ENCODE measurements around the gene ABCA4.
A peak's percentile ranks its signal among the peaks of the same experiment; 100 is the strongest.

ABCA4 gene

GRCh38 chr1:94083681-94084080 is 37.3 kb downstream of the ABCA4 start:
- no peak for DNase-seq (ENCODE audit: low read depth)

GRCh38 chr1:94081566-94082344 is 39.2 kb downstream of the ABCA4 start:
- peak; percentile 91 for DNase-seq (ENCODE audit: low read depth)

DNA sequence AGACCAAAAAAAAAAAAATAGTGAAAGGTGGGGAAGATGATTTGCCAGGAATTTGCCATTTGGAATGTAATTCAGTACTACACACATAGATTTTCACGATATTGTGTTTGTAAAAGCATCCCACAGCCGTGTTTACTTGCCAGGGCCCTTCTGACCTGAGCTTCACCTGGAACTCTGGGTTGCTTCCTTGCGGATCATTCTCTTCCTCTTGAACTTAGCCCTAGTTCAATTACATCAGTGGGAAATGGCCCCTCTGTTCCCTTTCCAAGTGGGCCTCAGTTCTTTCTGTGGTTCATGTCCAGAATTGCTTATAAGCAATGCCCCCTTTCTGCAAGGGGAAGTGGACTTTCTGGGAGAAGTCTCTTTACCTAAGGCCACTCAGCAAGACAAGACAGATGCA is 41.0 kb downstream of the ABCA4 start:
- DNase-seq (ENCODE audit: low read depth): no peak

GRCh38 chr1:94079080-94079940 is 41.6 kb downstream of the ABCA4 start:
- no peak for DNase-seq (ENCODE audit: low read depth)

DNA sequence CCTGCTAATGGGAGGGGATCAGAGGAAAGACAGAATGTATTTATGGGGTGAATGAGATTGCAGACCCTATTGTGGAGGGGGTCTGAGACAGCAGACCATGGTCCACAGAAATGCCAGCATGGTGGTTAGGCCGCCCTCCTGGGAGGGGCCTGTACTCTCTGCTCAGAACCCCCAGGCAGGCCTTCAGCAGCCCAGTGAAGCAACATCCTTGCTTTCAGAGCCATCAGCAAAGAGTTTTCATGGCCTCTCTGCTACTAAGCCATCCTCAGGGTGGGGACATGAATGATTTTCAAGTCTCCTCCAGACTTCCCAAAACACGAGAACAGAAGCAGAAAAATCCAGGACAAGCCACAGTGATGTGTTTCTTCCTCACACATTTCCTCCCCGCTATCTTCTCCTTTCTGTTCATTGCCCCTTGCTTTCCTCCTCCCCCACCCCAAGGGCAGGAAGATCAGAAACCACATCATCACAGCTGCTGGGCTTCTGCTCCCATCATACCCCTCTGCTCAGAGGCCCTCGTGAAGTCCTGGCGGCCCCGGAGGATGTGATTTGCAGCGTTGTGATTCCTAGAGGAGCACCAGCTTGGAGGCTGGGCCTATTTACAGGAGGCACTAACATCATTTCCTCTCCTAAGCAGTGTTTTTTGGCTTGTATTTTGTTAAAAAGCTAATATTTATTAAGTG is 48.0 kb downstream of the ABCA4 start:
- no peak for DNase-seq (ENCODE audit: low read depth)

GRCh38 chr1:94071976-94072375 is 49.0 kb downstream of the ABCA4 start:
- no peak for DNase-seq (ENCODE audit: low read depth)

GRCh38 chr1:94071391-94071790 is 49.6 kb downstream of the ABCA4 start:
- no peak for DNase-seq (ENCODE audit: low read depth)

GRCh38 chr1:94070865-94071264 is 50.1 kb downstream of the ABCA4 start:
- no peak for DNase-seq (ENCODE audit: low read depth)

DNA sequence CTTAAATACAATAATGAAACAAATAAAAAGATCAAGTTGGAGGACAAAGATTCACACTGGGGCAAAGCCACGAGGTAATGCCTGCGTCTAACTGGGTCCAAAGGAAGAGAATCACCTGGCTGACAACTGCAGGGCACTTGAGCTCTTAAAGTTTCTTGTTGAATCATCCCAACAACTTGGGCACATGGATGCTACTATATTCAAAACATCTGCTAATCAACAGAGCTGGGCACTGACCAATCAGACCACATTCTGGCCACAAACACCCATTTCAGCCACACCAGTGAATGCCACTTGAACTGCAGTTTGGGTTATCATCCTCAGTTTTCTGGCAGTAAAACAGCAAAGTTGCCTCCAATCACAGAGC is 51.0 kb downstream of the ABCA4 start:
- no peak for DNase-seq (ENCODE audit: low read depth)

DNA sequence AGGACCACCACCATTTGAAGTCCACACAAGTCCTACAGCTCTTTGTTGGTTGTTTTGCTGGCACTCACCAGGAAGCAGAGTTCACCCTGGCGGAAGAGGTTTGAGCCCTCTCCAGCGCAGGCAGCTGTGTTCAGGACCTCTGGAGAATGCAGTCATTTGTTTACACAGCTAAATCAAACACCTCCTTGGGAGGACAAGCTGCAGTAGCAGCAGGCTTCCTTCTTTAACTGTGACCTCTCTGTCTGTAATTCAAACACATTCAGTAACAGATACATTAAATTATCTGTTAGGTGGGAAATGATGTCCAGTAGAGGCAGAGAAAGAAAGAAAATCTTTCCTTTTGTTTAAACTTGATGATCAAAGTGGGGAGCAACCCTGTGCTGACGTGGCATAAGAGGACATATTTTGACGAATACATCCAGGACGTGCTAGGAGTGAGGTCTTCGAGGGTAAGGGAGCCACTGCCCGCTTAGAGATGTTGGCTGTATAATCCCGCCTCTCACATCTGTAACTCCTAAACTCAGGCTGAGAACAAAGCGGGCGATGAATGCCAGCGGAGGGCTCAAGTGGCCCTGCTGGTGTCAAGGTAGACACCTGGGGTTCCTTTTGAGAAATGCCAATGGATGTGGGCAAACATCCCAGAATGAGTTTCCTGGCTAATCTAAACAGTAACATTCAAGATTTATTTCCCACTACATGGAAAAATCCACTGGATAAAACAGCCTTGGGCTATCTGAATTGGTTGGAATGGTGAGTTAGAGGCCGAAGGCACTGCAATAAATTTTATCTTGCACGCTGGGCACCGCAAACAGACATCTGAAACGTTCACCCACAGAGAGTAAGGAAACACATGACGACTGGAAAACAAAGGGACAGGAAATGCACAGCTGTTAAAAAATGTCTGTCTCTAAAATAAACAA is 51.7 kb downstream of the ABCA4 start:
- DNase-seq (ENCODE audit: low read depth): no peak

- DNase-seq (ENCODE audit: low read depth): no peak
These were observed 52.6 kb downstream of the ABCA4 start for GRCh38 chr1:94068096-94068998.

DNA sequence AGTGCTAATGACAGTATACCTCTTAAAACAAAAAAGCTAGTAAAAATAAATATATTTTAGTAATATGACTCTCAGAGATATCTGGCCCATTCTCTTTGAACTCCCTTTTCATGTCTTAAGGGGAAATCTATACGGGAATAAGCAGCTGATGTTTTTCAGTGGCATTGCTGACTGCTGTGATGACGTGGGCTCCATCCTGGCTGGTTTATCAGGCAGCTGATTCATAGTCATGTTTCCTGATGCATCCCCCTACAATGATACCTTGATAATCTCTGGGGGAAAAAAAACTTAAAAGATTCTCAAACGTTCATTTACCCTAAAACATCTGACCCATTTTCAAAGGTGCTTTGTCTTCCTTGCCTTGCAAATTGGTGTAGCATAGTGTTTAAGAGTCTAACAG is 53.8 kb downstream of the ABCA4 start:
- no peak for DNase-seq (ENCODE audit: low read depth)

DNA sequence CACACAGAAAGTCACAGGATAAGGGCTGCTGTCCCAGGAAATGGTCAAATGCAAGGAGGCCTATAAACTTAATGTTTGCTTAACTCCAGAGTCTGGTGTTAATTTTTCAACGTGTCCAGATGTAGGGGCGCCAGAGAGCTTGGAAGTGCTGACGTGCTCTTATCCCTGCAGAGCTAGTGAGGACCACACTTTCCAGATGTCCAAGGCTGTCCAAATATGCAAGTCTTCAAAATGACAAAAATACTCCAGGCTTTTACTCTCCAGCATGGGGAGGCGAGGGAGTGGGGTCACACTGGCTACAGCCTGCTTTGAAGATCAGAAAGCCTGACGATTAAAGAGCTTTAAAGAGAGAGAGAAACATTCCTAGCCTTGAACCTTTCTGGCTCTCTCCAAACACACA is 57.6 kb downstream of the ABCA4 start:
- no peak for DNase-seq (ENCODE audit: low read depth)

- DNase-seq (ENCODE audit: low read depth): no peak
These were observed 59.2 kb downstream of the ABCA4 start for GRCh38 chr1:94061513-94062443.

DNA sequence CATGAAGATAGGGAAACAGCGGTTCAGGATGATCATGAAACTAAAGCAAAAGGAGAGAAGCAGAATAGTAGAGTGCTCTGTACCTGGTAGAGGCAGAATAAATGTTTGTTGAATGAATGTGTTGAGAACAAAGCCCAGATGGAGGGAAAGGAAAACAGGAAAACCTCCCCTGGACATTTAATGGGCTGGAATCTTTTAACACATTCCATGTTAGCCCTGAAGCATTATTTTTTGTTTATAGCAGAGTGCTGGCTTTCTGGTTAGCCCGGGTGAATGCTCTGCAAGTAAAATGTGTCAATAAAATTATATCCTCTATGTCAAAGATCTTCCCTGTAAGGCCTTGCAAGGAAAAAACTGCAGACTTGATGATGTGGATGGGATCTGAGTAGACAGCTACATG is 60.2 kb downstream of the ABCA4 start:
- no peak for DNase-seq (ENCODE audit: low read depth)

GRCh38 chr1:94058766-94059165 is 62.2 kb downstream of the ABCA4 start:
- DNase-seq (ENCODE audit: low read depth): no peak

DNA sequence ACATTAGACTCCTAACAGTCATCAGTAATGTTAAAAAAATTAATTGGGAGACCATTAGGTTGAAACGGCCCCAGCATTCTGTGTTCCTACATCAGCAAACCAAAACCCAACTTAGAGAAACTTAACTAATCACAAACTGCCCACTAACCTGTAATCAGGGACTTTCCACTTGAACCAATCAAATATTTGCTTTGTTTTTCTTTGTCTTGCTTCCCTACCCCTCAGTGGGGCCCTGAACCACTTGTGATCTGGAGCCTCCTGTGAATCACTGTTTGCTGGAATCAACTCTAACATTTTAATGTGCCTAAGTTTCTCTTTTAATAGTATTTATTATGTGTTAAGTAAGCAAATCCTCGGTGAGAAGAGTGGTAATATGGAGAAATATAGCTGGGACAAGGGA is 64.0 kb downstream of the ABCA4 start:
- no peak for DNase-seq (ENCODE audit: low read depth)

GRCh38 chr1:94056171-94056570 is 64.8 kb downstream of the ABCA4 start:
- DNase-seq (ENCODE audit: low read depth): no peak

GRCh38 chr1:94055459-94056122 is 65.4 kb downstream of the ABCA4 start:
- no peak for DNase-seq (ENCODE audit: low read depth)

Measured in GM04504 (cell line).